ENCODE results near the gene PARD3B. TPM values are rescaled to one million over a fixed set of nuclear protein-coding genes. Genes with fewer than 3 reads are reported as not detected.

The PARD3B gene
- total RNA-seq, 1 donor from 2014 or later: 12.3 TPM

DNA sequence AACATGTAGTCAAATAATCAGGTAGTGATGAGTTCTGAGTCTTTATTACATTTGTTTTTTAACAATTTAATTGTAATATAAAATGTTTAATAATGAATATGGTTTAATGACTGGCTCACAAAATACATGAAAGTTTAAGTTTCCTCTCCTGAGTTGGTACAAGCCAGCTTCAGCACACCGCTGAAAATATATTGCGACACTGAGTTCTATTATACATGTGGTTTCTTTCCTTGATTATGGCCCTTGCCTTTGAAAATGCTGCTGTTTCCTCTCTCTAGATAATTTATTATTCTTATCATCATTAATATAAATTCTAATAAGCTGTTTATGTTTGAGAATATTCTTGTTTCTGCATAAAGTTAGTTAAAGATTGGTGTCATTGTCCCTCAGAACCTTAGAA lies 249.3 kb downstream of the PARD3B start:
- Histone ChIP-seq H3K36me3 (no peaks in the 10 kb centered on the region), H3K27ac (no peak overlapping the region), H3K9me3 (no peaks in the 10 kb centered on the region), H3K4me3 (no peak overlapping the region), H3K27me3 (no peaks in the 10 kb centered on the region), H3K4me1 (no peaks in the 10 kb centered on the region)
- intact Hi-C loops (cut with DNase I): no loop called here
- no peak for DNase-seq (ENCODE audit: extremely low spot score in 2 of 2)
- TF ChIP-seq POLR2AphosphoS5 (IDR thresholded peaks at IDR 0.05; ENCODE audit: insufficient read depth in 1 of 2, low read depth in 1 of 2) (no peak), POLR2A (IDR thresholded peaks at IDR 0.05) (no peak)
- TF ChIP-seq, protein P1, sequence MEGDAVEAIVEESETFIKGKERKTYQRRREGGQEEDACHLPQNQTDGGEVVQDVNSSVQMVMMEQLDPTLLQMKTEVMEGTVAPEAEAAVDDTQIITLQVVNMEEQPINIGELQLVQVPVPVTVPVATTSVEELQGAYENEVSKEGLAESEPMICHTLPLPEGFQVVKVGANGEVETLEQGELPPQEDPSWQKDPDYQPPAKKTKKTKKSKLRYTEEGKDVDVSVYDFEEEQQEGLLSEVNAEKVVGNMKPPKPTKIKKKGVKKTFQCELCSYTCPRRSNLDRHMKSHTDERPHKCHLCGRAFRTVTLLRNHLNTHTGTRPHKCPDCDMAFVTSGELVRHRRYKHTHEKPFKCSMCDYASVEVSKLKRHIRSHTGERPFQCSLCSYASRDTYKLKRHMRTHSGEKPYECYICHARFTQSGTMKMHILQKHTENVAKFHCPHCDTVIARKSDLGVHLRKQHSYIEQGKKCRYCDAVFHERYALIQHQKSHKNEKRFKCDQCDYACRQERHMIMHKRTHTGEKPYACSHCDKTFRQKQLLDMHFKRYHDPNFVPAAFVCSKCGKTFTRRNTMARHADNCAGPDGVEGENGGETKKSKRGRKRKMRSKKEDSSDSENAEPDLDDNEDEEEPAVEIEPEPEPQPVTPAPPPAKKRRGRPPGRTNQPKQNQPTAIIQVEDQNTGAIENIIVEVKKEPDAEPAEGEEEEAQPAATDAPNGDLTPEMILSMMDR (IDR thresholded peaks at IDR 0.05): no peak

DNA sequence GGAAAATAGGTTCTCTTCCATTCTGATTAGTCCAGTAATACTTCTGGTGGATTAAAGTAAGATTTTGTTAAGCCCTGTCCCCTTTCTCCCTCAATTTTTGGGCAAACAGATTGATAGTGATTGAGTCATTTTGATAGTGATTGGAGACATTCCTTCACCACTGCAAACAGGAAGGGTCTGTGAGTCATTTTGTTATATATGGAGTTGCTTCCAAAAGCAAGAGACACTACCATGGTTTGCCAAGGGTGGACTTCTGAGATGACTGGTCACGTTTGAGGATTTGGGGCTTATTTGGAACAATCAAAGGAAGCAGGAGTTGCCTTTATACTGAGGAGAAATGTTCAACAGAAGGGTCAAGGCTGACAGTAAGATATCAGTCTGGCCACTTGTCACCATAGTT lies 249.9 kb downstream of the PARD3B start:
- no peaks in the 10 kb centered on the region for H3K4me1 ChIP-seq
- no peak overlapping the region for H3K27ac ChIP-seq
- TF ChIP-seq POLR2AphosphoS5 (IDR thresholded peaks at IDR 0.05; ENCODE audit: insufficient read depth in 1 of 2, low read depth in 1 of 2): no peak
- TF ChIP-seq POLR2A (IDR thresholded peaks at IDR 0.05): no peak
- TF ChIP-seq, protein P1 (IDR thresholded peaks at IDR 0.05): no peak
- no peaks in the 10 kb centered on the region for H3K9me3 ChIP-seq
- DNase-seq (ENCODE audit: extremely low spot score in 2 of 2): no peak
- H3K4me3 ChIP-seq: no peak overlapping the region
- H3K36me3 ChIP-seq: no peaks in the 10 kb centered on the region
- H3K27me3 ChIP-seq: no peaks in the 10 kb centered on the region
- intact Hi-C loops (cut with DNase I): no loop called here

DNA sequence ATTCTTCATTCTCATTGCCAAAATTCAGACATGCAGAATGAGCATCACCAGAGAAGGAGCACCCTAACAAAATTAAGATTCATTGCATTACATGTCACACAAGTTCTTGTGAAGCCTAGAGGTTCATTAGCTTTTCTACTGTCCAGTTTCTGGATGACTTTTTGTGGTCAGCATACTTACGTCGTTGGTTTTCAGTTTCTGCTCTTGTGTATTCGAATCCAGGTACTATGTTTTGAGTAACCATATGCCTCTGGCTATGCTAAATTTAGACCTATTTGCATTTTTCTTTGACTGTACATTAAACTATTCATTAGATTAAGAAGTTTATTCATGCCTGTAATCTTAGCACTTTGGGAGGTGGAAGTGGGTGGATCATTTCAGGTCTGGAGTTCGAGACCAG lies 251.3 kb downstream of the PARD3B start:
- no peaks in the 10 kb centered on the region for H3K4me1 ChIP-seq
- TF ChIP-seq, protein P1 (IDR thresholded peaks at IDR 0.05): no peak
- TF ChIP-seq POLR2A (IDR thresholded peaks at IDR 0.05) (no peak), POLR2AphosphoS5 (IDR thresholded peaks at IDR 0.05; ENCODE audit: insufficient read depth in 1 of 2, low read depth in 1 of 2) (no peak)
- DNase-seq (ENCODE audit: extremely low spot score in 2 of 2): no peak
- no peak overlapping the region for H3K4me3 ChIP-seq
- H3K9me3 ChIP-seq: no peaks in the 10 kb centered on the region
- intact Hi-C loops (cut with DNase I): no loop called here
- H3K27me3 ChIP-seq: no peaks in the 10 kb centered on the region
- H3K36me3 ChIP-seq: no peaks in the 10 kb centered on the region
- H3K27ac ChIP-seq: no peak overlapping the region

DNA sequence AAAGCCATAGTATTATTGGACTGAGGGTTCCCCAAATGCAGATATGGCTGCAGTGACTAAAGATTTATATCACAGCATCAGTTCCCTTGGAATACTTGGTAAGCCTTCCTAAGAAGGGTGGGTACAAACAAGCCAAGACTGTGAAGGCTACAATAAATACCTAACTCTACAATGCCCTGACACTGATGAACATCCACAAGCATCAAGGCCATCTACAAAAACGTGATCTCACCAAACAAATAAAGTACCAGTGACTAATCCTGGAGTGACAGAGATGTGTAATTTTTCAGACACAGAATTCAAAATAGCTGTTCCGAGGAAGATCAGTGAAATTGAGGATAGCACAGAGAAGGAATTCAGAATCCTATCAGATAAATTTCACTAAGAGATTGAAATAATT lies 254.5 kb downstream of the PARD3B start:
- no peaks in the 10 kb centered on the region for H3K36me3 ChIP-seq
- intact Hi-C loops (cut with DNase I): no loop called here
- TF ChIP-seq, protein P1 (IDR thresholded peaks at IDR 0.05): no peak
- TF ChIP-seq POLR2A (IDR thresholded peaks at IDR 0.05) (no peak), POLR2AphosphoS5 (IDR thresholded peaks at IDR 0.05; ENCODE audit: insufficient read depth in 1 of 2, low read depth in 1 of 2) (no peak)
- H3K9me3 ChIP-seq: no peaks in the 10 kb centered on the region
- no peaks in the 10 kb centered on the region for H3K4me1 ChIP-seq
- no peak overlapping the region for H3K4me3 ChIP-seq
- DNase-seq (ENCODE audit: extremely low spot score in 2 of 2): no peak
- no peaks in the 10 kb centered on the region for H3K27me3 ChIP-seq
- no peak overlapping the region for H3K27ac ChIP-seq

DNA sequence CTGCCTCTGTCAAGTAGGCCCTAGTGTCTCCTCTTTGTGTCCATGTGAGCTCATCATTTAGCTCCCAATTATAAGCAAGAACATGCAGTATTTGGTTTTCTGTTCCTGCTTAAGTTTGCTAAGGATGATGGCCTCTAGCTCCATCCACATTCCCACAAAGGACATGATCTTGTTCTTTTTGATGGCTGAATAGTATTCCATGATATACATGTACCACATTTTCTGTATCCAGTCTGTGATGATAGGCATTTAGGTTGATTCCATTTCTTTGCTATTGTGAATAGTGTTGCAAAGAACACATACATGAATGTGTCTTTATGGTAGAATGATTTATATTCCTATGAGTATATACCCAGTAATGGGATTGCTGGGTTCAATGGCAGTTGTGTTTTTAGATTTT lies 263.2 kb downstream of the PARD3B start:
- Histone ChIP-seq H3K27ac (no peak overlapping the region), H3K4me3 (no peak overlapping the region), H3K9me3 (peaks cover 3% of the 10 kb centered on the region), H3K27me3 (no peaks in the 10 kb centered on the region), H3K36me3 (no peaks in the 10 kb centered on the region), H3K4me1 (no peaks in the 10 kb centered on the region)
- TF ChIP-seq, protein P1 (IDR thresholded peaks at IDR 0.05): no peak
- TF ChIP-seq POLR2AphosphoS5 (IDR thresholded peaks at IDR 0.05; ENCODE audit: insufficient read depth in 1 of 2, low read depth in 1 of 2) (no peak), POLR2A (IDR thresholded peaks at IDR 0.05) (no peak)
- no peak for DNase-seq (ENCODE audit: extremely low spot score in 2 of 2)
- intact Hi-C loops (cut with DNase I): no loop called here
